Calu3 (cell line): ENCODE measurements around the gene MSL3B.

ENCODE experiments used
- BruUV-seq: library from RNA; stranded (reverse); fragments of 400-500 nt; replicated peaks from 2 replicates; lab custom pipeline; 2021; lab: Mats Ljungman, UMichigan
- CTCF ChIA-PET: fragments of 300-600 bp; sonication (Branson Sonifier 250); formaldehyde crosslinking; loops from one replicate; lab custom pipeline; 2022; ENCODE audit warnings: antibody characterized with exemption; lab: Charles Lee
- DNase-seq: peaks from one replicate; pipeline ENCODE4 v3.0.0; 2022
- H3K27ac Mint-ChIP-seq: one replicate; pipeline ENCODE4 v1.8.0; 2022; ENCODE audit warnings: mixed read lengths; ENCODE audit not compliant: unreplicated experiment
- H3K27me3 Mint-ChIP-seq: one replicate; pipeline ENCODE4 v1.8.0; 2022; ENCODE audit warnings: mixed read lengths; ENCODE audit not compliant: unreplicated experiment
- H3K36me3 Mint-ChIP-seq: one replicate; pipeline ENCODE4 v1.8.0; 2022; ENCODE audit warnings: mild to moderate bottlenecking, moderate library complexity, mixed read lengths; ENCODE audit not compliant: insufficient read depth, unreplicated experiment
- H3K4me1 Mint-ChIP-seq: one replicate; pipeline ENCODE4 v1.8.0; 2022; ENCODE audit warnings: mild to moderate bottlenecking, low read depth, mixed read lengths; ENCODE audit not compliant: unreplicated experiment
- H3K4me3 Mint-ChIP-seq: one replicate; pipeline ENCODE4 v1.8.0; 2022; ENCODE audit warnings: mild to moderate bottlenecking, low read depth, moderate library complexity, mixed read lengths; ENCODE audit not compliant: unreplicated experiment
- H3K9me3 Mint-ChIP-seq: one replicate; pipeline ENCODE4 v1.8.0; 2022; ENCODE audit warnings: low read depth, mixed read lengths; ENCODE audit not compliant: unreplicated experiment
- intact Hi-C: fragments of 100-400 bp; cut with micrococcal nuclease; formaldehyde crosslinking; loops from one replicate; pipeline ENCODE4 v1.10.0; 2022; ENCODE audit not compliant: unreplicated experiment
- TF ChIP-seq, protein P1 (sequence below): fragments of 200-600 bp; IDR thresholded peaks from one replicate; pipeline ENCODE4 v1.8.0; 2022; ENCODE audit warnings: antibody characterized with exemption; ENCODE audit not compliant: unreplicated experiment

Gene MSL3B

GRCh38 chr2:233821196-233821595 is 47.0 kb downstream of the MSL3B start:
- no peak for DNase-seq
- H3K27ac Mint-ChIP-seq, result no peak overlapping the region
- peaks cover 5% of the 10 kb centered on the region for H3K36me3 Mint-ChIP-seq
- CTCF ChIA-PET, result interaction anchor here (1.3 kb wide), 1 partner anchor 11 kb away, joined by 4 read pairs; no protein-coding TSS in a partner anchor
- no peaks in the 10 kb centered on the region for H3K4me1 Mint-ChIP-seq
- peaks cover 20% of the 10 kb centered on the region for H3K27me3 Mint-ChIP-seq
- intact Hi-C loops, result no loop called here
- BruUV-seq, result no TSS peak
- H3K9me3 Mint-ChIP-seq, result no peaks in the 10 kb centered on the region
- TF ChIP-seq, protein P1, sequence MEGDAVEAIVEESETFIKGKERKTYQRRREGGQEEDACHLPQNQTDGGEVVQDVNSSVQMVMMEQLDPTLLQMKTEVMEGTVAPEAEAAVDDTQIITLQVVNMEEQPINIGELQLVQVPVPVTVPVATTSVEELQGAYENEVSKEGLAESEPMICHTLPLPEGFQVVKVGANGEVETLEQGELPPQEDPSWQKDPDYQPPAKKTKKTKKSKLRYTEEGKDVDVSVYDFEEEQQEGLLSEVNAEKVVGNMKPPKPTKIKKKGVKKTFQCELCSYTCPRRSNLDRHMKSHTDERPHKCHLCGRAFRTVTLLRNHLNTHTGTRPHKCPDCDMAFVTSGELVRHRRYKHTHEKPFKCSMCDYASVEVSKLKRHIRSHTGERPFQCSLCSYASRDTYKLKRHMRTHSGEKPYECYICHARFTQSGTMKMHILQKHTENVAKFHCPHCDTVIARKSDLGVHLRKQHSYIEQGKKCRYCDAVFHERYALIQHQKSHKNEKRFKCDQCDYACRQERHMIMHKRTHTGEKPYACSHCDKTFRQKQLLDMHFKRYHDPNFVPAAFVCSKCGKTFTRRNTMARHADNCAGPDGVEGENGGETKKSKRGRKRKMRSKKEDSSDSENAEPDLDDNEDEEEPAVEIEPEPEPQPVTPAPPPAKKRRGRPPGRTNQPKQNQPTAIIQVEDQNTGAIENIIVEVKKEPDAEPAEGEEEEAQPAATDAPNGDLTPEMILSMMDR, result no peak
- H3K4me3 Mint-ChIP-seq, result no peak overlapping the region

GRCh38 chr2:233820774-233821105 is 47.4 kb downstream of the MSL3B start:
- DNase-seq, result no peak
- Mint-ChIP-seq H3K27ac (no peak overlapping the region), H3K4me3 (no peak overlapping the region), H3K36me3 (peaks cover 5% of the 10 kb centered on the region), H3K4me1 (no peaks in the 10 kb centered on the region), H3K27me3 (peaks cover 20% of the 10 kb centered on the region), H3K9me3 (no peaks in the 10 kb centered on the region)
- CTCF ChIA-PET, result interaction anchor here (1.3 kb wide), 1 partner anchor 12 kb away, joined by 4 read pairs; no protein-coding TSS in a partner anchor
- BruUV-seq, result no TSS peak
- intact Hi-C loops, result no loop called here
- TF ChIP-seq, protein P1, result no peak

DNA sequence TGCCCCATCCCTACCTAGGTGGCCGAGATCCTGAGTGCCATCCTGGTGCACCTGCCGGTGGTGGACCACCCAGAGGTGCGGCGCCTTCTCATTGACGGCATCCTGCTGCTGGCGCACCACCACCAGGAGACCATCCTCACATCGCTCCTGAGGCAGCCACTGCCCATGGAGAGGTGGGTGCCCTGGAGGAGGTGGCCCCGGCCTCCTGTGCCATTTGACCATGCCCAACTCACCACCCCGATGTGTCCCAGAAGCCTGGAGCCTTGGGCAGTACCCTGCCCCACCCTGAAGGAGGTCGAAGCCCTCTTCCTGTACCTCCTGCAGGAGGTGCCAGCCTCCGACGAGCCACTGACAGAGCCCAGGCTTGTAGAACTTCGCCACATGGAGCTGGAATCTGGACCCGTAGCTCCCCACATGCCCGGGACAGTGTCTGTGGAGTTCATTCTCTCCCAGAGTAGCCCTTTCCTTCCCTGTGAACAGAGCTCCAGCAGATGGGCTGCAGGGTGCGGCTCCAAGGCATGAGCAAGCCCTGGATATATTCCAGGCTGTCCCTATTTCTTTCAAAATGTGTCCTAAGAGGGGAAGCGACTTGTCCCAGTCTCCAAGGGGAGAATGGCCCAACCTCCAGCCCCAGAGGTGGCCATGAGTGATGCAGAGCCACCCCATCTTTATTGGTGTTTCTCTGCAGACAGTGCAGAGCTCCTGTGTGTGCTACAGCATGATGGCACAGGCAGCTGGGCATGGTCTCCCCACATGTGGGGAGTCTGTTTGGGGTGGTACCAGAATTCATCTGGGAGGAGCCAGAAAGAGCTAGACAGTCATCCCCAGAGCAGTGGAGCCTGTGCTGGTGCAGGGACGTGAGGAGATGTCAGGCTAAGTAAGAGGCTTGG is 48.1 kb downstream of the MSL3B start:
- no peak overlapping the region for H3K4me3 Mint-ChIP-seq
- H3K27ac Mint-ChIP-seq, result no peak overlapping the region
- BruUV-seq, result no TSS peak
- H3K36me3 Mint-ChIP-seq, result peaks cover 5% of the 10 kb centered on the region
- no peak for DNase-seq
- TF ChIP-seq, protein P1, result no peak
- intact Hi-C loops, result no loop called here
- no peaks in the 10 kb centered on the region for H3K9me3 Mint-ChIP-seq
- CTCF ChIA-PET, result interaction anchor here (1.3 kb wide), 1 partner anchor 12 kb away, joined by 4 read pairs; no protein-coding TSS in a partner anchor
- peaks cover 20% of the 10 kb centered on the region for H3K27me3 Mint-ChIP-seq
- no peaks in the 10 kb centered on the region for H3K4me1 Mint-ChIP-seq

- intact Hi-C loops, result no loop called here
- H3K27me3 Mint-ChIP-seq, result peaks cover 20% of the 10 kb centered on the region
- CTCF ChIA-PET, result no interaction called here
These were observed 49.3 kb downstream of the MSL3B start for GRCh38 chr2:233818639-233819621.

More at GRCh38 chr2:233818639-233819621, 49.3 kb downstream of the MSL3B start:
- H3K4me1 Mint-ChIP-seq, result no peaks in the 10 kb centered on the region
- H3K4me3 Mint-ChIP-seq, result no peak overlapping the region
- H3K27ac Mint-ChIP-seq, result no peak overlapping the region
- BruUV-seq, result no TSS peak
- H3K36me3 Mint-ChIP-seq, result peaks cover 5% of the 10 kb centered on the region
- no peak for DNase-seq
- TF ChIP-seq, protein P1, result no peak
- no peaks in the 10 kb centered on the region for H3K9me3 Mint-ChIP-seq
